ACC112 (cell line): ENCODE measurements around the gene GRAMD4.

ENCODE experiments used
- H2AFZ ChIP-seq: fragments of 200-600 bp; sonication (generic); one replicate; pipeline ENCODE4 v1.6.0; 2017; ENCODE audit warnings: antibody characterized with exemption, low read length; ENCODE audit not compliant: unreplicated experiment
- H3K27ac ChIP-seq: fragments of 200-600 bp; sonication (generic); 2 replicates; pipeline ENCODE4 v1.5.1; 2014; ENCODE audit warnings: low read depth, mild to moderate bottlenecking, antibody characterized with exemption, low read length, moderate library complexity
- H3K27me3 ChIP-seq: fragments of 200-600 bp; sonication (generic); 2 replicates; pipeline ENCODE4 v1.6.1; 2014; ENCODE audit warnings: mild to moderate bottlenecking, antibody characterized with exemption, low read length, moderate library complexity, mixed read lengths; ENCODE audit not compliant: insufficient read depth
- H3K36me3 ChIP-seq: fragments of 200-600 bp; sonication (generic); 2 replicates; pipeline ENCODE4 v1.6.1; 2016; ENCODE audit warnings: mild to moderate bottlenecking, antibody characterized with exemption, low read length, moderate library complexity, mixed read lengths; ENCODE audit not compliant: insufficient read depth
- H3K4me1 ChIP-seq: fragments of 200-600 bp; sonication (generic); one replicate; pipeline ENCODE4 v1.6.1; 2016; ENCODE audit warnings: low read length, mixed read lengths; ENCODE audit not compliant: insufficient read depth, unreplicated experiment, control insufficient read depth
- H3K4me3 ChIP-seq: fragments of 200-600 bp; sonication (generic); 2 replicates; pipeline ENCODE4 v1.5.1; 2014; ENCODE audit warnings: mild to moderate bottlenecking, low read depth, low read length
- H3K79me2 ChIP-seq: fragments of 200-600 bp; sonication (generic); one replicate; pipeline ENCODE4 v1.6.0; 2016; ENCODE audit warnings: low read length; ENCODE audit not compliant: control insufficient read depth, unreplicated experiment, insufficient read depth

GRAMD4 gene

GRCh38 chr22:46619830-46620501 lies at the start of gene GRAMD4:
TSS of gene GRAMD4 (plus strand) at chr22:46620386. CDS start at chr22:46626800, 6,414 bp downstream.
- Histone ChIP-seq H3K4me3 (no peak within 1 kb of the TSS), H3K36me3 (no peaks in the 10 kb centered on the region), H3K79me2 (no peaks in the 10 kb centered on the region), H2AFZ (no peak within 1 kb of the TSS), H3K27ac (no peak within 1 kb of the TSS), H3K27me3 (no peaks in the 10 kb centered on the region), H3K4me1 (no peaks in the 10 kb centered on the region)

GRCh38 chr22:46571642-46572250 lies 48.4 kb upstream of the GRAMD4 start:
- Histone ChIP-seq H3K27ac (no peak overlapping the region), H3K4me1 (no peaks in the 10 kb centered on the region), H3K79me2 (no peaks in the 10 kb centered on the region)

GRCh38 chr22:46572911-46573780 lies 47.0 kb upstream of the GRAMD4 start:
- Histone ChIP-seq H3K27ac (no peak overlapping the region), H3K4me1 (peaks cover 4% of the 10 kb centered on the region), H3K79me2 (no peaks in the 10 kb centered on the region), H3K27me3 (no peaks in the 10 kb centered on the region), H2AFZ (no peak overlapping the region), H3K36me3 (no peaks in the 10 kb centered on the region), H3K4me3 (no peak overlapping the region)

More at GRCh38 chr22:46571642-46572250, 48.4 kb upstream of the GRAMD4 start:
- Histone ChIP-seq H3K27me3 (no peaks in the 10 kb centered on the region), H3K4me3 (no peak overlapping the region), H2AFZ (no peak overlapping the region), H3K36me3 (no peaks in the 10 kb centered on the region)

GRCh38 chr22:46573781-46574437 lies 46.3 kb upstream of the GRAMD4 start:
- Histone ChIP-seq H3K4me3 (no peak overlapping the region), H3K27ac (no peak overlapping the region)

GRCh38 chr22:46574438-46574992 lies 45.7 kb upstream of the GRAMD4 start:
- no peaks in the 10 kb centered on the region for H3K36me3 ChIP-seq
- H3K4me1 ChIP-seq: peaks cover 6% of the 10 kb centered on the region
- H3K79me2 ChIP-seq: no peaks in the 10 kb centered on the region
- H3K27me3 ChIP-seq: no peaks in the 10 kb centered on the region
- H2AFZ ChIP-seq: no peak overlapping the region
- H3K27ac ChIP-seq: no peak overlapping the region
- no peak overlapping the region for H3K4me3 ChIP-seq

More at GRCh38 chr22:46573781-46574437, 46.3 kb upstream of the GRAMD4 start:
- Histone ChIP-seq H3K36me3 (no peaks in the 10 kb centered on the region), H3K4me1 (peaks cover 6% of the 10 kb centered on the region), H3K27me3 (no peaks in the 10 kb centered on the region), H2AFZ (no peak overlapping the region), H3K79me2 (no peaks in the 10 kb centered on the region)

- Histone ChIP-seq H3K79me2 (no peaks in the 10 kb centered on the region), H3K36me3 (no peaks in the 10 kb centered on the region), H3K4me1 (peaks cover 6% of the 10 kb centered on the region), H3K4me3 (no peak overlapping the region), H2AFZ (no peak overlapping the region), H3K27ac (no peak overlapping the region), H3K27me3 (no peaks in the 10 kb centered on the region)
Measured at GRCh38 chr22:46574993-46575910, 44.9 kb upstream of the GRAMD4 start.

GRCh38 chr22:46575911-46576555 lies 44.2 kb upstream of the GRAMD4 start:
- H2AFZ ChIP-seq: no peak overlapping the region
- no peaks in the 10 kb centered on the region for H3K27me3 ChIP-seq
- H3K4me3 ChIP-seq: peak overlapping the region; percentile 57
- H3K79me2 ChIP-seq: no peaks in the 10 kb centered on the region
- H3K4me1 ChIP-seq: peaks cover 6% of the 10 kb centered on the region
- no peaks in the 10 kb centered on the region for H3K36me3 ChIP-seq
- no peak overlapping the region for H3K27ac ChIP-seq

- H2AFZ ChIP-seq: no peak overlapping the region
- no peaks in the 10 kb centered on the region for H3K27me3 ChIP-seq
- peaks cover 6% of the 10 kb centered on the region for H3K4me1 ChIP-seq
- no peak overlapping the region for H3K27ac ChIP-seq
- no peaks in the 10 kb centered on the region for H3K79me2 ChIP-seq
- peak overlapping the region; percentile 74 for H3K4me3 ChIP-seq
- no peaks in the 10 kb centered on the region for H3K36me3 ChIP-seq
Measured at GRCh38 chr22:46576556-46577367, 43.4 kb upstream of the GRAMD4 start.
